Stimulated activated CD4-positive, alpha-beta T cell treated with anti-CD3 and anti-CD28 coated beads, Interleukin-15, amount 100 ng/mL, for 48 hours (primary cell): ENCODE data around the gene MTMR8.
"Not testable (repeated sequence)": the region's sequence is repeated elsewhere in the genome, so short reads cannot be mapped to it uniquely, and the experiment has no call there.

ENCODE experiments used
- DNase-seq, 2 donors: peaks; one replicate each; pipeline ENCODE4 v3.0.0-alpha.2; 2020; ENCODE audit warnings: low read depth in 2 of 2

Gene MTMR8

DNA sequence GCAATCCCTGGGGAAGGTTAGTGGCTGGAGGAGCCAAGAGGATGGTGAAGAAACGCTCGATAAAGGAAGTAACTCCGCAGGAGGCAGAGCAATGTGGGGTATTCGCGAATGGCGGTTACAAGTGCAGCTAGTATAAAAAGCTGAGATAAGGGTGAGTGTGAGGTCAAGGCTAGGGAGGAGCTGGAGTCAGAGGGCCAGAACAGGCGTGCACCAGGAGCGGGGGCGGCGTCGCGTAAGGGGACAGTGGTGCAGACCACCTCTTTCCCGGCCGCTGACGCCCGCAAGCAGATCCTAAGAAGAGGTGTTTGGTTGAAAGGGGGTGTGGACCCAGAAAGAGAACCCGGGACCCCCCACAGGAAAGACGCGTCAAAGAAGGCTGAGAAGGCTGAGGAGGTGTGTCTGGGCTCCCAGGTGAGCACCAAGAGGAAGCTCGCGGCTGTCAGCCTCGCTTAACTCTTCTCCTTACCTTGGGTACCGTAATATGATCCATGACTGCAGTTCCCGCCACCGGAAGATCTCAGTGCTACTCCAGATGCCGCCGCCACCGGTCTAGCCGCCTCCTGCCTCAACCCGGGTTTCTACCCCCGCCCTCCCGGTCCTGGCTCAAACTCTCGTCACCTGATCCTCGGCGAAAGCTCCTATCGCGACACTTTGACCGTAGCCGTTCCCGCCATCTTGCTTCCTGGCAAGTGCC lies at the start of gene MTMR8:
TSS of gene MTMR8 (minus strand) at position 579 of the 694 bp plus-strand sequence. CDS start at position 490, 89 bp downstream.
- DNase-seq = peak; percentile 66 to 68

DNA sequence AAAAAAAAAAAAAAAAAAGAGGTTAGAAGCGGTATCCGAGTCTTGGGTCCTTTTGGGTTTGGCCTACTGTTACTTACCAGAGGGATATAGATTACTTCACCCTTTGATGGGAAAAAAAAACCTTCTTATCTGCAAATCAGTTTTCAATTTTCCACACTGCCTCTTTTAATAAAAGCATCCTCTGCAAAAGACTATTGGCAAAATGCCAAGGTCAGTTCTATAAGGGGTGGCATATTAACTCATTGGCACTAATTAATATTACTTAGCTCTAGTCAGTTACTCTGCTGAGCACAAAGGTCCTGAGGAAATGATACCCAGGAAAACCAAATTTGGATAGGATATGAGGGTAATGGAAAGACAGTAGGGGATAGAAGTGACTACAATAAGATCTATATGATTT lies 44.3 kb upstream of the MTMR8 start:
- no peak for DNase-seq

DNA sequence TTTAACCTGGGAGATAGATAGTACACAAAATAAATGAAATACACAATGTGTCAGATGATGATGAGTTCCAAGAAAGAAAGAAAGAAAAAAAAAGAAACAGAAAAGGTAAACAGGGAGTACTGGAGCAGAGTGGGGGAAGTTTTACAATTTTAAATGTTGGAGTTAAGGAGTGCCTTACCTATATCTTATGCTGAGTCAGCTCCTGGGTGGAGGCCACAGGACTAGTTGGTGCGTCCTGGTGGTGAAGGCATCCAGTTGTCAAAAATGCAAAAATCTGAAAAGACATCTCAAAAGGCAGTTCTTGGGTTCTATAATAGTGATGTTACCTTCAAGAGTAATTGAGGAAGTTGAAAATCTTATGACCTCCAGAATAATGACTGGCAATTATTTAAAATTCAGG lies 42.4 kb upstream of the MTMR8 start:
- DNase-seq = no peak

DNA sequence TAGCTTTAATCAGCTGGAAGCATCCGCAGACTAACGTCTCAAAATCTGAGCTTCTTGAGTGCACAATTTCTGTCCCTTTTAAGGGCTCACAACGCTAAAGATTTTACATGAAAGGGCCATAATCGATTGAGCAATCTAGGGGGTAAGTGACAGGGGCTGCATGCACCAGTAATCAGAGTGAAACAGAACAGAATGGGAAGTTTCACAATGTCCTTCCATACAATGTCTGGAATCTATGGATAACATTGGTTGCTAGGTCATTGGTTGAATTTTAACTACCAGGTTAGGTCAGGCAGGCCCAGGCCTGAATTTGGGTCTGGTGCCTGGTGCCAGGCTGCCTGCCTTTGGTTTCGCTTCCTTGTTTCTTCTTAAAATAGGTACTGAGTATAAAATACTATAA lies 42.0 kb upstream of the MTMR8 start:
- DNase-seq = no peak

DNA sequence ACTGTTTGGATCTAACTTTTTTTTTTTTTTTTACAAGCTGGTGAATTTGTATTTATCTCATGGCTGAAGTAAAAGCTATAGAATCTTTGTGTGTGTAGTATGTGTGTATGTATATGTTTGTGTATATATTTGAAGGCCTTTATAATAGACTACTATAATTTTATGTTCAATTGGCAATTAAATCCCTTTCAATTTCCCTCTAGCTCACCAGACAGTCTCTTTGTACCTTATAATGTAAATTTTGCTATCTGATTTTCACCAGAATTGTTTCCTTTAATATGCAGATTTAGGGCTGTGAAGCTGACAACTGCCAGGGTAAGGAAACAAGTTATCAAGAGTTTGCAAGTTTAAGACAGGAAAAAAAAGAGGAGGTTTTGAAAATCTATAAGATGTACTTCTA lies 33.1 kb upstream of the MTMR8 start:
- DNase-seq = no peak

DNA sequence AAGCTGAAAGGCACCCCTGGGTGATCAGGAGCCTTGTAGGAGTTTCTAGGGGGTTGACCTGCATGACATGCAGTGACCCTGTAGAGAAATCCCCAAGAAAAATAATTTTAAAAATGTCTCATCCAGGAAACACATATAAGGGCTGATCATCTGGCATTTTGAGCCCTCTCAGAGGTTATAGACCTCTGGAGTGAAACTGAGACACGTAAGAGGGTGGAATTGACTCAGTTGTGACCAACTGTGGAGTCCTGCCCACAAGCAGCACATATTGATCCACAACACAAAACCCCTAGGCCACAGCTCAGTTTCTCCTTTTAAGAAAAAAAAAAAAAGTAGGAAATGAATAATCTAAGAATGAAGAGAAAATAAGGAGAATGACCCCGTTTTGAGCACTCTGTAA lies 32.5 kb upstream of the MTMR8 start:
- peak in 1 of 2 donors; percentile 1 for DNase-seq

DNA sequence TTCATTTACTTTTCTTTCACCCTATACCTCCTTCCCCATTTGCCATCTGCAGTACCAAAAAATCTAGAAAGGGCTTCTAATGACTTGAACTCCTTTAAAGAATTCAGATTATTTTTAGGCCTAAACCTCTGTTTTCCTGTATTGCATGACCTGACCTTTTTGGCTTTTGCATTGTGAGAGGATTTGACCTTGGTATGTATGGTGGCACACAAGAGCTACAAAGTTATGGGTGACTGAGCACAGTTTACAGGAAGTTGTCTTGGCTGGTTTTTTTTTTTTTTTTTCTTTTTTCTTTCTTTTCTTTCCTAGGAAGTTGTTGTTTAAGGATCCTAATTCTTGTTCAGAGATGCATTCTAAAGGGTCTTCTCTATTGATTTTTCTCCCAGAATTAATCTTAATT lies 32.0 kb upstream of the MTMR8 start:
- DNase-seq = no peak

DNA sequence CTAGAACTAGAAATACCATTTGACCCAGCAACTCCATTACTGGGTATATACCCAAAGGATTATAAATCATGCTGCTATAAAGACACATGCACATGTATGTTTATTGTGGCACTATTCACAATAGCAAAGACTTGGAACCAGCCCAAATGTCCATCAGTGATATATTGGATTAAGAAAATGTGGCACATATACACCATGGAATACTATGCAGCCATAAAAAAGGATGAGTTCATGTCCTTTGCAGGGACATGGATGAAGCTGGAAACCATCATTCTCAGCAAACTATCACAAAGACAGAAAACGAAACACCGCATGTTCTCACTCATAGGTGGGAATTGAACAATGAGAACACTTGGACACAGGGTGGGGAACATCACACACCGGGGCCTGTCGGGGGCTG lies 14.5 kb upstream of the MTMR8 start:
- DNase-seq = not testable (repeated sequence)

DNA sequence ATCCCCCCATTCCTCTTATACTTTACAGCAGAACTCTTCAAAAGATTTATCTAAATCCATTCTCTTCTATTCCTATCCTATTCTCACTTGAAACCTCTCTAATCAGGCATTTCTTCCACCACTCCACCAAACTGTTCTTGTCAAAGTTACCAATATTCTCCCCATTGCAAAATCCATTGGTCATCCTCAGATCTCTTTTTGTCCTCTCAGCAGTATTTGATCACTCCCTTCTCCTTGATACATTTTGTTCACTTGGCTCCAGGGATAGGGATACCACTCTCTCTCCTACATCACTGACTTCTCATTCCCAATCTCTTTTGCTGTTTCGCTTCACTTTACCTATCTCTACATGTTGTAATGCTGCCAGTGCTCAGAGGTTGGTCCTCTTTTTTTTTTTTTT lies 2.8 kb upstream of the MTMR8 start:
- no peak for DNase-seq

DNA sequence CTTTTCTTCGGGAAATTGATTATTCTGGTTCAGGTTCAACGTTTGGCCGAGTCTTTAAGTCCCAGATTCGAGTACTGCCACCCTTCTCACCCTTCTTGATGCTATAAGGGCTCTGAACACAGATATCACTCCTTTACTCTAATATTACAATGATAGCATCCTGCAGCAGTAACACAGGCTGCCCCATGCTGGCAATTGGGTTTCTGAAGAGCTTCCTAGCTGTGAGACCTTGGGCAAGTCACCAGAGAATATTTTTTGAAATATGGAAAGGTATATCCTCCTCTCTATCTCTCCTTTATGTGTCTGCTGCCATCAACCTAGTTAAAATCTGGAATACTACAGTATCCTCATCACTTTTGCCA lies 297 bp upstream of the MTMR8 start:
- no peak for DNase-seq

DNA sequence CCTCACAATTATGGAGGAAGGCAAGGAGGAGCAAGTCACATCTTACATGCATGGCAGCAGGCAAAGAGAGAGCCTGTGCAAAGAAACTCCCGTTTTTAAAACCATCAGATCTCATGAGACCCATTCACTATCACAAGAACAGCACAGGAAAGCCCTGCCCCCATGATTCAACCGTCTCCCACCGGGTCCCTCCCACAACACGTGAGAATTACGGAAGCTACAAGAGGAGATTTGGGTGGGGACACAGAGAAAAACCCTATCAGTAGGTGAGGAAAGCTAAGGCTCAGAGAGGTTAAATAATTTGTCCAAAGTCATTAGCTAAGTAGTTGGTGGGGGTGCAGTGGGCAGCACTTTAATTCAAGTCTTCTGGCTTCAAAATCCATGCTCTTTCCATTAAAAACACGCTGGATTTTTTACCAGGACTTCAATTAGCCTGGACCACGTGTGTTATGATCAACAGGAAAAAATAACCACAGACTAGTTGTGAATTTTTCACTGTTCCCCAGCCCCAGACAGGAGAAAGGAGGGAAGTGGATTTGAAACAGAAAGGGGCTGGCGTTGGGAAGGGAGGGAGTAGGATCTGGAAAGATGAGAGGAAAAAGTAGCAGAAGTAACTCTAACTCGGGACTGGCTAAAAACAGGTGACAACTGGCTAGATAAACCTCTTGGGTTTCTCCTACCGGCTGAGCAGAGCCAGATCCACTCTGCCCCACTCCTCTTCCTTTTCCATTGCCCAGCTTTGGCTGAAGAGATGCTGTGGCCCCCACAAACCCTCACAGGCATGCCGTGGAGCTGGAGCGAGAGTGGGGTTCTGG lies 986 bp downstream of the MTMR8 start:
- DNase-seq = no peak

DNA sequence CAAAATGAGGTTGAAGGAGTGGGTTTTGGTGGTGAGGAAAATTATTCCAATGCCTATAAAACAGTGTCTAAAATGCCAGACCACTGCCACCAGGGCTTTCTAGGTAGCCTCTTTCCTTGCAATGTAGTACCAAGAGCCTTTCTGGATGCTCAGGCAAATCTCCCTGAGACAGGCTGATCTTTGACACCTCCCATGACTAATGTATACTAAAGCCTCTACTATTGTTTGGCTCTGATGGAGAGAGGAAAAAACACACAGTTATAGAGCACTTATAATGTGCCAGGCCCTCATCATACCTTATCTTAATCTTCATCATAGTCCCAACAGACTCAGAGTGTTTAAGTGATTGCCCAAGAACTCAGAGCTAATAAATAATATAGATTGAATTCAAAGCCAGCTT lies 5.8 kb downstream of the MTMR8 start:
- no peak for DNase-seq

DNA sequence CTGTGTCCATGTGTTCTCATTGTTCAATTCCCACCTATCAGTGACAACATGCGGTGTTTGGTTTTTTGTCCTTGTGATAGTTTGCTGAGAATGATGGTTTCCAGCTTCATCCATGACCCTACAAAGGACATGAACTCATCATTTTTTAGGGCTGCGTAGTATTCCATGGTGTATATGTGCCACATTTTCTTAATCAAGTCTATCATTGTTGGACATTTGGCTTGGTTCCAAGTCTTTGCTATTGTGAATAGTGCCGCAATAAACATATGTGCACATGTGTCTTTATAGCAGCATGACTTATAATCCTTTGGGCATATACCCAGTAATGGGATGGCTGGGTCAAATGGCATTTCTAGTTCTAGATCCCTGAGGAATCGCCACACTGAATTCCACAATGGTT lies 14.5 kb downstream of the MTMR8 start:
- DNase-seq = not testable (repeated sequence)

DNA sequence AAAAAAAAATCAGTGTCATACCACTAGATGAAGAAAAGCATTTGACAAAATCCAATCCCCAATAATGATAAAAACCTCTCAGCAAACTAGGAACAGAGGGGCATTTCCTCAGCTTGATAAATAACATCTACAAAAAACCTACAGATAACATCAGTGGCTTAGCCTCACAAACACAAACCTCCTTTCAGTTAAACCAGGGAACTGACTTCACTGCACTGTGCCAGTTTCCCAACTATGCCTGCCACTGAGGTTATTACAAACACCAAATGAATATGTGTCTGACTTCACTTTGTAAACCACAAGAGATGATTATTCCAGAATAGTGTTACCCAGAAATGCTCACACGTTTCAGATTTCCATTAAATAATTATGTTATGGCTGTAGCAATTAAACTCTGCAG lies 15.3 kb downstream of the MTMR8 start:
- DNase-seq = no peak

DNA sequence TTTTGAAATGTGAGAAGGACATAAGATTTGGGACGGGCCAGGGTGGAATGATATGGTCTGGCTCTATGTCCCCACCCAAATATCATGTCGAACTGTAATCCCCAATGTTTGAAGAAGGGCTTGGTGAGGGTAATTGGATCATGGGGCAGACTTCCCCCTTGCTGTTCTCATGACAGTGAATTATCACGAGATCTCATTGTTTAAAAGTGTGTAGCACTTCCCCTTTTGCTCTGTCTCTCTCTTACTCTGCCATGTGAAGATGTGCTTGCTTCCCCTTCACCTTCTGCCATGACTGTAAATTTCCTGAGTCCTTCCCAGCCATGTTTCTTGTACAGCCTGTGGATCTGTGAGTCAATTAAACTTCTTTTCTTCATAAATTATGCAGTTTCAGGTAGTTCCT lies 17.5 kb downstream of the MTMR8 start:
- DNase-seq = no peak

DNA sequence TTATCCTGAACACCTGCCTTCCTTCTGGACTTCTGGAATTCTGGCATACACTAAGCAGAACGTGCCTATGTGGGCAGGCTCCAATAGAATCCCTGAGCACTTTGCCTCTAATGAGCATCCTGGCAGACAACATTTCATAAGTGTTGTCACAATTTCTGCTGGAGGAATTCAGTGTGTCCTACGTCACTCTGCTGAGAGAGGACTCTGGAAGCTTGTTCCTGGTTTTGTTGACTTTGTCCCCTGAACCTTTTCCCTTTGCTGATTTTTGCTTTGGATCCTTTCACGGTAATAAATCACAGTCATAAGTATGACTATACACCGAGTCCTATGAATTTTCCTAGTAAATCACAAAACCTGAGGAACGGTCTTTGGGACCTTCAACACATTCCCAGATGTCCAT lies 43.2 kb downstream of the MTMR8 start:
- no peak for DNase-seq

DNA sequence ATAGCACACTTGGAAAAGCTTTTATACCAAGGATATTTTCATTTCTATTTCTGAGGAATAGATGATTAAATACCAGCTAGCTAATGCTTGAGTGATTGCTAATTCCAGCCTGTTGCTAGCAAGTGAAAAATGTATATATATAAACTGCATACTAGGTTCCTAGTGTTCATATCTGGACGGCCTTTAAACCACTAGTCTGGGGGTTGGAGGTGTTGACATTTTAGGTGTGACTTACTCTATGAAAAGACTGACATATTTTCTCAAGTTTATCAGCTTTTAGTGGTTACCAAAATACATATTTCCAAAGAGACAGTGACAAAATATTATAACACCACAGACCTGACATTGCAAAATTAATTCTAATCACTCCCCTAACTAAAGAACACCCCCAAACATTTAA lies 44.7 kb downstream of the MTMR8 start:
- DNase-seq = no peak

DNA sequence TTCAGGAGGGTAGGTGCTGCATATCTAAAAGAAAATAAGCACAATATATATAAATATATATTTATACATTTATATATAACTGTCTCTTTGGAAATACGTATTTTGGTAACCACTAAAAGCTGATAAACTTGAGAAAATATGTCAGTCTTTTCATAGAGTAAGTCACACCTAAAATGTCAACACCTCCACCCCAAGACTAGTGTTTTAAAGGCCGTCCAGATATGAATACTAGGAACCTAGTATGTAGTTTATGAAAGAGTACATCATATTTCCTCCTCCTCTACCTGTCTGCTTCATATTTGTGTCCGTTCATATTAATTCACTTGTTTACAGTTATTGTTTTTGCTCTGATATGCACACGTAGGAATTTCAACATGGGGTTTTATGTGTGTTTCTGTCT lies 45.2 kb downstream of the MTMR8 start:
- DNase-seq = no peak

DNA sequence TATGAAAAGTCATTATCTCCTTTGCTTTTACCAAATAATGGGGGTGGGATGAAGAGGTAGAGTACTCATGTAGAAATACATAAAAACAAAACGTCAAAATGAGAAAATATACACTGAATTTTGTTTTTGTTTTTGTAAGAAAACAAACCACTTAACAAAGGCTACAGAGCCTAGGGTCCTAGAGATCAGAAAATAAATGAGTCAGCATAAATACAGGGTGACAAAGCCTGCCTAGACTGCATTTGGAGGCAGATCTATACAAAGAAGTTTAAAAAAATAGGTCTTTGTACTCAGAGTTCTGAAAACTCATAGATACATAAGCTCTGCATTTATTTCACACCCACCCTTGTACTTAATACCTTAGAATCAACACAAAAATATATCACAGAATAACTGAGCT lies 52.4 kb downstream of the MTMR8 start:
- no peak for DNase-seq

DNA sequence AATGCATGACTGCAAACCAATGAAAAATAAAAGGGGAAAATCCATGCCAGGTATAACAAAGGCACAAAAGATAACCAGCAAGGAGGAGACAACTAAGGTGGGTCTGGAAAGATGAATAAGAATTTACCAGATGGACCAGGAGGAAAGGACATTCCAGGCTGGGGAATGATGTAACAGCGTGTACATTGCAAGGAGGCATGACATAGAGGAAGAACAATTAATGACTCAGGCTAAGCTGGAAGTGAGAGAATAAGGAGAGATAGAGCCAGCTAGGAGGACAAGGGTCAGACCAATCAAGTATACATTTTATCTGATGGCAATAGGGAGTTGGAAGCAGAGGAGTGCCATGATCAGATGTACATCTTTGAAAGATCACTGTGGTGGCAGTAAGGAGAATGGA lies 57.0 kb downstream of the MTMR8 start:
- no peak for DNase-seq

DNA sequence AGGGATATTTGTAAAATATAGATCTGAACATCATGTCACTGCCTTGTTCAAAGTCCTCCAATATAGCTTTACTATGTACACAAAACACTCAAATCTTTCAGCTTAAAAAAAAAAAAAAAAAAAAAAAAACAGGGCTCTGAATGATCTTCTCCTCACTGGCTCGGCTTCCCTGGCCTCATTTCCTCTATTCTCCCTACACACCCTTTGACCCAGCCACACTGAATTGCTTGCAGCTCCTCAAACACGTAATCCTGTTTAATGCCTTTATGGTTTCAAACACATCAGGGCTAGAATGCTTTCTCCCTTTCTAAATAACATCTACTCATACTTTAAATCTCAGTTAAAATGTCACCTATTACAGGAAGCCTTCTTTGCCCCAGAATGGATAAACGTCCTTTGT lies 60.8 kb downstream of the MTMR8 start:
- no peak for DNase-seq

DNA sequence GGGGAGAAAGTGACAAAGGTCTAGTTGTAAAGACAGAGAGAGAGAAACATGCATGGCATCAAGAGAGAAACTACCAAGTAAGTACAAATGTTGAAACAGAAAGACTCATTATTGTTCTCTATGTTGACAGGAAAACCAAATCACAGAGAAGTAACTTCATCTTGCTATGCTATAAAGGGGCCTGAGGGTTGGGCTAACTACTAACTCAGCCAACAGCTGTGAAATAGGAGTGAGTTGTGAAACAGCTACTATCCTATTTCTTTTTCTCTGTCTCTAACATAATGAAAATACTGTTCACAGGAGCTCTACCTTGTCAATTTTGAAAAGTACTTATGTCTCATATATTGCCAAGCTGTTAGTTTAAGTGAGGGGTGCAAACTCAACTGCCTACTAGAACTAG lies 65.0 kb downstream of the MTMR8 start:
- no peak for DNase-seq

DNA sequence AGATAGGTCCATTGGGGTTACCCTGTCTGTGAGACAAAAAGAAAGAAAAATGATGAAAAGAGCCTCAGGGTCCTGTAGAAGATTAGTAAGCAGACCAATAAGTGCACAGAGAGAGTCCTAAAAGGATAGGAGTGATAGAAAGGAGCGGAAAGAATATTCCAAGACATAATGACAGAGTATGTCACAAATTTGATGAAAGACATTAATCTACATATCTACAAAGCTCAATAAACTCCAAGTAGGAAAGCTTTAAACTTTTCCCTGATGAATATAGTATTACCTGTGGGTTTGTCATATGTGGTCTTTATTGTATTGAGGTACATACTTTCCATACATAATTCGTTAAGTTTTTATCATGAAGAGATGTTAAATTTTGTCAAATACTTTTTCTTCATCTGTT lies 73.7 kb downstream of the MTMR8 start:
- DNase-seq = no peak

DNA sequence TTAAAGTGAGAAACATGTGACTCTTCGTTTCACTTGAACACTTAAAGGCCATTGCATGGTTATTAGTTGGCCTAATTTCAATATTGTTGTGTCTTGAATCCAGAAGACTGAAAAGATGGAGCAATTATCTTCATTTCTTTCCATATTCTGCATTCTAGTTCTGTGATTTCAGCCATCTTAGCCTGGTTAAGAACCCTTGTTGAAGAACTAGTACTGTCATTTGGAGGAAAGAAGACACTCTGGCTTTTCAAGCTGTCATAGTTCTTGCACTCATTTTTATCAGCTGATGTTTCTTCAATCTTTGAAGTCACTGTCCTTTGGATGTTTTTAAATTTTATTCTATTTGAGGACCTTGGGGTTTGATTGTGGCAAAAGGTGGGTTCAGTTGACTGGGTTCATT lies 81.6 kb downstream of the MTMR8 start:
- DNase-seq = no peak
